Vagina (tissue), 2 donors: ENCODE data around the gene DPF3. TPM values are rescaled to one million over a fixed set of nuclear protein-coding genes. Genes with fewer than 3 reads are reported as not detected.

Experiments used
- DNase-seq, 2 donors: peaks; one replicate each; pipeline ENCODE4 v3.0.0-alpha.2; 2017; ENCODE audit errors: extremely low spot score in 2 of 2
- H3K27ac ChIP-seq: fragments of 200-600 bp; sonication (generic); one replicate; pipeline ENCODE4 v1.5.1; 2019
- H3K27me3 ChIP-seq: fragments of 200-600 bp; sonication (generic); one replicate; pipeline ENCODE4 v1.5.1; 2019
- H3K36me3 ChIP-seq, 2 donors: fragments of 200-600 bp; sonication (generic); one replicate each; pipeline ENCODE4 v1.5.1; 2017 to 2019
- H3K4me1 ChIP-seq: fragments of 200-600 bp; sonication (generic); one replicate; pipeline ENCODE4 v1.5.1; 2019
- H3K4me3 ChIP-seq, 2 donors: fragments of 200-600 bp; sonication (generic); 1 replicate in 1 of 2; 2 replicates in 1 of 2; pipeline ENCODE4 v1.5.1; 2016 to 2019
- H3K9me3 ChIP-seq: fragments of 200-600 bp; sonication (generic); one replicate; pipeline ENCODE4 v1.5.1; 2019
- CTCF ChIP-seq, 3 experiments: fragments of 450-650 bp in 2 of 3; fragments of 200-600 bp in 1 of 3; sonication (generic) in 1 of 3; IDR thresholded peaks; one replicate each; pipeline ENCODE4 v1.5.1; 2017 to 2019; ENCODE audit warnings: antibody characterized with exemption in 3 of 3, mild to moderate bottlenecking in 2 of 3, moderate library complexity in 2 of 3
- POLR2A ChIP-seq, 2 donors: fragments of 450-650 bp; IDR thresholded peaks; one replicate each; pipeline ENCODE4 v1.6.1; 2017; ENCODE audit warnings: antibody characterized with exemption in 2 of 2, mild to moderate bottlenecking in 2 of 2, moderate library complexity in 2 of 2
- POLR2AphosphoS5 ChIP-seq, 2 donors: sonication (generic); formaldehyde crosslinking; IDR thresholded peaks; one replicate each; pipeline ENCODE4 v1.9.0; 2017; ENCODE audit warnings: antibody characterized with exemption in 2 of 2, mild to moderate bottlenecking in 2 of 2, low read depth in 1 of 2; ENCODE audit not compliant: insufficient read depth in 1 of 2
- intact Hi-C: fragments of 100-400 bp; cut with DNase I; formaldehyde crosslinking; loops from one replicate; pipeline ENCODE4 v1.15.1; 2023
- total RNA-seq: library from RNA; depleted of rRNA; stranded (reverse); fragments of >200 nt; gene quantifications from one replicate; pipeline ENCODE4 v1.2.3, GENCODE V29; 2016

Gene DPF3
- total RNA-seq, 1 donor from 2014 or later: not detected

GRCh38 chr14:72610096-72610830, 283.6 kb downstream of the DPF3 start:
- no peak overlapping the region for H3K27ac ChIP-seq
- H3K9me3 ChIP-seq: no peaks in the 10 kb centered on the region
- no peaks in the 10 kb centered on the region for H3K27me3 ChIP-seq
- H3K36me3 ChIP-seq: no peaks in the 10 kb centered on the region
- intact Hi-C loops: no loop called here
- TF ChIP-seq CTCF (IDR thresholded peaks at IDR 0.05) (no peak), POLR2A (IDR thresholded peaks at IDR 0.05) (no peak), POLR2AphosphoS5 (IDR thresholded peaks at IDR 0.05; ENCODE audit: insufficient read depth in 1 of 2, low read depth in 1 of 2) (no peak)
- H3K4me3 ChIP-seq: no peak overlapping the region
- no peaks in the 10 kb centered on the region for H3K4me1 ChIP-seq
- DNase-seq: peak; percentile 77 to 85

- Histone ChIP-seq H3K36me3 (no peaks in the 10 kb centered on the region), H3K4me3 (no peak overlapping the region), H3K4me1 (no peaks in the 10 kb centered on the region), H3K27me3 (no peaks in the 10 kb centered on the region), H3K9me3 (no peaks in the 10 kb centered on the region), H3K27ac (no peak overlapping the region)
- intact Hi-C loops: no loop called here
- TF ChIP-seq POLR2A (IDR thresholded peaks at IDR 0.05) (no peak), POLR2AphosphoS5 (IDR thresholded peaks at IDR 0.05; ENCODE audit: insufficient read depth in 1 of 2, low read depth in 1 of 2) (no peak), CTCF (IDR thresholded peaks at IDR 0.05) (no peak)
- peak; percentile 61 to 67 for DNase-seq
Observed at GRCh38 chr14:72609205-72609916, 284.5 kb downstream of the DPF3 start.

- Histone ChIP-seq H3K4me3 (no peak overlapping the region), H3K4me1 (no peaks in the 10 kb centered on the region), H3K27ac (no peak overlapping the region), H3K27me3 (no peaks in the 10 kb centered on the region), H3K36me3 (no peaks in the 10 kb centered on the region), H3K9me3 (no peaks in the 10 kb centered on the region)
- no peak for TF ChIP-seq POLR2AphosphoS5 (IDR thresholded peaks at IDR 0.05; ENCODE audit: insufficient read depth in 1 of 2, low read depth in 1 of 2)
- no peak for TF ChIP-seq POLR2A (IDR thresholded peaks at IDR 0.05)
- peak; percentile 54 to 84 for DNase-seq
- intact Hi-C loops: no loop called here
Observed at GRCh38 chr14:72608391-72609204, 285.3 kb downstream of the DPF3 start.

GRCh38 chr14:72607386-72608130, 286.3 kb downstream of the DPF3 start:
- TF ChIP-seq POLR2AphosphoS5 (IDR thresholded peaks at IDR 0.05; ENCODE audit: insufficient read depth in 1 of 2, low read depth in 1 of 2) (no peak), CTCF (IDR thresholded peaks at IDR 0.05) (no peak), POLR2A (IDR thresholded peaks at IDR 0.05) (no peak)
- Histone ChIP-seq H3K4me1 (no peaks in the 10 kb centered on the region), H3K4me3 (no peak overlapping the region), H3K27me3 (no peaks in the 10 kb centered on the region), H3K9me3 (no peaks in the 10 kb centered on the region), H3K36me3 (no peaks in the 10 kb centered on the region), H3K27ac (no peak overlapping the region)
- DNase-seq: peak; percentile 60 to 77
- intact Hi-C loops: no loop called here

GRCh38 chr14:72606879-72607278, 287.0 kb downstream of the DPF3 start:
- no peak overlapping the region for H3K4me3 ChIP-seq
- TF ChIP-seq CTCF (IDR thresholded peaks at IDR 0.05) (no peak), POLR2A (IDR thresholded peaks at IDR 0.05) (no peak), POLR2AphosphoS5 (IDR thresholded peaks at IDR 0.05; ENCODE audit: insufficient read depth in 1 of 2, low read depth in 1 of 2) (no peak)
- intact Hi-C loops: no loop called here
- no peaks in the 10 kb centered on the region for H3K9me3 ChIP-seq
- H3K36me3 ChIP-seq: no peaks in the 10 kb centered on the region
- H3K4me1 ChIP-seq: no peaks in the 10 kb centered on the region
- no peak overlapping the region for H3K27ac ChIP-seq
- peak; percentile 6 to 32 for DNase-seq
- H3K27me3 ChIP-seq: no peaks in the 10 kb centered on the region
